ENCODE data around the gene CA7.
A peak's percentile ranks its signal among the peaks of the same experiment; 100 is the strongest.

The CA7 gene

DNA sequence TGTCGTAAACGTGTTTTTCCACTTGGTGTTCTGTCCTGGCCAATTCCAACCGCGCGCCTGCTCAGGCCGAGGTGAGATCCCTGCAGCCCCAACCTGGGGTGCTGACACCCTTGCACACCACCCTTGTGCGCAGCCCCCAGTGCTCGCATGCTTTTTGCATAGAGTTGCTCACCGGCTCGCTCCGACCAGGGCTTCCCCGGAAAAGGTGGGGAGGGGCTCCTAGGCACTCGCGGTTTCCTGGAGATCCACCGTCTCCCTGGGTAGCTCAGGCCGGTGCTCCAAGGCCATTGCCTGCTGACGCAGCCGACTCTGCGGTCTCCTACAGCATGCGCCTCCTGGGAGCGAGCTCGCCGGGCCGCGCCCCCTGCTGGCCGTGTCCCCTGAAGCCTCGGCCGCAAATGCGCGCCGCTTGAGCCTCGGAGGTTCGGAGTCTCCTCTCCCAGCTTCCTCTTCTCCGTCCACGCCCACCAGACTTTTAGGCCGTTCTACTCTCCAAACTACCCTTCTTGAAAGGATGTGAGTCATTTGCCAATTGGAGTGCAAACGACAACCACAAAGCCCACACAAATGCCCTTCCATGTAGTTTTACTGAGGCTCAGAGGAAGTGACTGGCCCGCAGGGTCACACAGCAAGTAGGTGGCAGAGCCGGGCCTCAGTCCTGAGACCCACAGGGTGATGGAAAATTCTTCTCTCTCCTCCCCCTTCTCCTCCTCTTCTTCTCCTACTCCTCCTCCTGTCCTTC lies 28.9 kb downstream of the CA7 start:
- peak; percentile 77 to 78 for DNase-seq (ENCODE audit: low read depth in 2 of 2, low spot score in 1 of 2)

DNA sequence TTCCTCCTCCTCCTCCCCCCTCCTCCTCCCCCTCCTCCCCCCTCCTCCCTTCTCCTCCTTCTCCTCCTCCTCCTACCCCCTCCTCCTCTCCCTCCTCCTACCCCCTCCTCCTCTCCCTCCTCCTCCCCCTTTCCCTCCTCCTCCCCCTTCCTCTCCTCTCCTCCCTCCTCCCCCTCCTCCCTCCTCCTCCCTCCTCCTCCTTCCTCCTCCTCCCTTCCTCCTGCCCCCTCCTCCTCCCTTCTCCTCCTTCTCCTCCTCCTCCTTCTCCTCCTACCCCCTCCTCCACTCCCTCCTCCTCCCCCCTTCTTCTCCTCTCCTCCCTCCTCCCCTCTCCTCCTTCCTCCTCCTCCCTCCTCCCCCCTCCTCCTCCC lies 29.5 kb downstream of the CA7 start:
- no peak for DNase-seq (ENCODE audit: low read depth in 2 of 2, low spot score in 1 of 2)

DNA sequence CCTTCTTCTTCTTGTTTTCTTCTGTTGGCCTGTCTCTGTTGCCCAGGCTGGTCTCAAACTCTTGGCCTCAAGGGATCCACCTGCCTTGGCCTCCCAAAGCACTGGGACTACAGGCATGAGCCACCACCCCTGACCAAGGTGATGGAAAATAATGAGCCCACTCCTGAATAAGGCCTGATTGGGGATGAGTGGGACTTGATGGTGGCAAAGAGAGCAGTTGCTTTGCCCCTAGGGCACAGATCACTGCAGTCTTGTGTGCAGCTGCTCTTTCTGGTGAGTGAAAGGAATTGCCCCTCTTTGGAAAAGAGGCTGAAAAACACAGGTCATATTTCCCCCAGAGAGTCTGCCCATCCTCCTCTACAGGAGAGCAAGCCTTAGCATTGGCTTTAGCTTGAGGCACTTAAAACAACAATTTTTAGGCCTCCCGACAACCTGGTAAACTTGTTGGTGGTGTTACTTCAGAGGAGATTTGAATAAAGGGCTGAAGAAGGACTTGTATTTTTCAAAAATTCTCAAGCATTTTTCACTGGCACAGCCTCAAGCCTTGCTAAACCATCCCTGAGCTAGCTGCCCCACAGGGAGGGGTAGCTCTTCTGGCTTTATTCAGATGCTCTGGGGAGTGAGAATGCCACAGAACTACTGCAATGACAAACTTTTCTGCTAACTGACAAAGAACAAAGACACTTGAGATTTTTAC lies 30.0 kb downstream of the CA7 start:
- no peak for DNase-seq (ENCODE audit: low read depth in 2 of 2, low spot score in 1 of 2)

DNA sequence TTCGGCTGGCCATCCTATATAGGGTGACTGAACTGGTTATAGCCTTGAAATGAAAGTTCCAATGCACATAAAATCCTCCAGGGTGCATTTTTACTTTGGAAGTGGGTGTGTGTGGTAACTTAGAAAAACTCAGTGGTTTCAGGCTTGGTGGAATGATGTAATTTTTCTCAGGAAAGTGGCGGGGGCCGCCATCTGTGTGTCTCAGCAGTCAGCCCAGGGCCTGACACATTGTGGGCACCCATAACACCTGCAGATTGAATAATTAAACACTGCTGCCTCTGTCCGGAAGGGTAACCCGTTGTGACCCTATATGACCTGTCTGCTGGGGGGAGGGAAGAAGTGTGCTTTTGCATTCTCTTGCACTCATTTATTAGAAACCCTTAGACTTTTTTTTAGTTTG lies 33.9 kb downstream of the CA7 start:
- no peak for DNase-seq (ENCODE audit: low read depth in 2 of 2, low spot score in 1 of 2)

DNA sequence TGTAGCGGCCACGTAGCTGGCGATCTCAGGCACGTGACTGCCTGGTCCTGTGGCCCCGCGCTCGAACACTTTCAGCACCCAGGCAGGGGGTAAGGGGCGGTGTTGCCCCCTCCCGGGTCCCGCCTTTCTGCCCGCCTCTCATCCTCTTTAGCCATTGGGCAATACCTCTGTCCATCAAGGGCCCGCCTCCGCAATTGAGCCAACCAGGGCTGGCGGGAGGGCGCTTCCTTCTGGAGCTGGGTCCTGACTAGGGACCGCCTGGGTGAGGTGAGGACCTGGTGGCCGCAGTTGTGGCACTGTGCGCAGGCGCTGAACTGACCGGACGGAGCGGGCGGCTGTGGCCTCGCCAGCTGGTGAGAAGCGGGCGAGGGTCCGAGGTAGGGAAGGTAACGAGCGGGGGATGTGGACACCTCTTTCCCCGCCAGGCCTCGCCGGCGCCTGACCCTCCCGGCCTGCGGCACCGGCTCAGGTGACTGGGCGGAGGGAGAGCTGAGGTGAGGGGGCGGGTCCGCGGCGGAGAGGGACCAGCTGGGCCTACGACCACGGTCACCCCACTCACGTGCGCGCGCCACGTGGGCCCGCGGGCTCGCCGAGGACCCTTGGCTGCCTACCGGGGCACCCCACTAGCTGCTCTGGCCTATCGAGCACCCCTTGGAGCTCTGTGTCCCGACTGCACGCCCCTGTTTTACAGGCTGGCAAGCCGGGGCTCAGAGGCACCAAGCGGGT lies 36.2 kb downstream of the CA7 start, which contains the start of gene PDP2:
Gene PDP2 (plus strand): TSS at position 228 of the 726 bp plus-strand sequence. CDS start 3,770 bp downstream, outside the sequence.
- DNase-seq (ENCODE audit: low read depth in 2 of 2, low spot score in 1 of 2): peak; percentile 67 to 80

DNA sequence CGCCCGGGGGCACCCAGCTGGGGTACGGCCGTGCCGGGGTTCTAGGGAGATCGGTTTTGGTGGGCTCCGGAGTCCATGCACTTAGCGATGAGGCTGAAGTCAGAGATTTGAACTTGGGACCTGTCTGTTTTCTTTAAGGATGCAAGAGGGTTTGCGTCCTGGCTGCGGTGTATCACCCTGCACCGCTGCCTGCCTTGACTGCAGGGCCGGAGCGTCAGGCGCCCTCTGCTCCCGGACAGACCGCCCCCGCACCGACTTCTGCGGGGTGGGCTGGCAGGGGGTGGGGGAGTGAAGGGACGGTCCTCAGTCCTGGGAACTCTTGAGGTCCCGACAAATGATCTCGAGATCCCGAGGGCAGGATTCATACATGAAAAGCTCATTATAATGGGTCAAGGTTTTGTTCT lies 36.8 kb downstream of the CA7 start:
- DNase-seq (ENCODE audit: low read depth in 2 of 2, low spot score in 1 of 2): no peak

DNA sequence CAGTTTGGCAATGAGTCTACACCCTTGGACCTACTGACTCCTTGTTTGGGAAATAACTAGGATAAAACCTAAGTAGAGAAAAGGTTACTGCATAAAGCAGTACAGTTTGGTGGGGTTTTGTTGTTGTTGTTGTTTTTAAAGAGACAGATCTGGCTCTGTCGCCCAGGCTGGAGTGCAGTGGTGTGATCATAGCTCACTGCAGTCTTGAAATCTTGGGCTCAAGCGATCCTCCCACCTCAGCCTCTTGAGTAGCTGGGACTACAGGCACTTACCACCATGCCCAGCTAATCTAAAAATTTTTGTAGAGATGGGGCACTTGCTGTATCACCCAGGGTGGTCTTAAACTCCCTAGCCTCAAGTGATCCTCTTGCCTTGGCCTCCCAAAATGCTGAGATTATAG lies 37.3 kb downstream of the CA7 start:
- DNase-seq (ENCODE audit: low read depth in 2 of 2, low spot score in 1 of 2): no peak

DNA sequence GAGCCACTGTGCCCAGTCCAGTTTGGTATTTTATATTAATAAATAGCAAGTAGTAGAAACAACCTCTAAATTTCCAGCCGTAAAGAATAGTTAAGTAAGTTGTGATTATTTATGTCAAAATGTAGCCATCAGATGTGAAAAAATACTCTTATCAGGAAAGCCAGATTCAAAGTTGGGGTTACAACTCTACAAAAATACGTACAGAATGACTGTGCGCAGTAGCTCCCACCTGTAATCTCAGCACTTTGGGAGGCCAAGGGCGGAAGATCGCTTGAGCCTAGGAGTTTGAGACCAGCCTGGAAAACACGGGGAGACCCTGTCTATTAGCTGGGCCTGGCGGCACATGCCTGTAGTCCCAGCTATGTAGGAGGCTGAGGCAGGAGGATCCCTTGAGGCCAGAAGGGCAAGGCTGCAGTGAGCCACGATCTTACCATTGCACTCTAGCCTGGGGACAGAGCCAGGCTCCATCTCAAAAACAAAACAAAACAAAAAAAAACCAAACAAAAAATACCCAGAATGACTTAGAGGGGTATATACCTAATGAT lies 37.8 kb downstream of the CA7 start:
- no peak for DNase-seq (ENCODE audit: low read depth in 2 of 2, low spot score in 1 of 2)

DNA sequence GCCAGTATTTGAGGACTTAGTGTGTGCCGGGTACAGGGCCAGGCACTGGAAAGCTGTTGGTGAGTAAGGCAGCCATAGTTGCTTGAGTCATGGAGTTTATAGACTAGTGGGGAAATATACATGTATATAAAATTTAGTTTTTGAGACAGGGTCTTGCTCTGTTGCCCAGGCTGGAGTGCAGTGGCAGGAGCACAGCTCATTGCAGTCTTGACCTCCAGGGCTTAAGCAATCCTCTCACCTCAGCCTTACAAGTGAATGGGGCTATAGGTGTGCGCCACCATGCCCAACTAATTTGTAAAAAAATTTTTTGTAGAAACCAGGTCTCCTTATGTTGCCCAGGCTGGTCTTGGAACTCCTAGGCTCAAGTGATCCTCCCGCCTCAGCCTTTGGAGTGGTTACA lies 38.5 kb downstream of the CA7 start:
- no peak for DNase-seq (ENCODE audit: low read depth in 2 of 2, low spot score in 1 of 2)

DNA sequence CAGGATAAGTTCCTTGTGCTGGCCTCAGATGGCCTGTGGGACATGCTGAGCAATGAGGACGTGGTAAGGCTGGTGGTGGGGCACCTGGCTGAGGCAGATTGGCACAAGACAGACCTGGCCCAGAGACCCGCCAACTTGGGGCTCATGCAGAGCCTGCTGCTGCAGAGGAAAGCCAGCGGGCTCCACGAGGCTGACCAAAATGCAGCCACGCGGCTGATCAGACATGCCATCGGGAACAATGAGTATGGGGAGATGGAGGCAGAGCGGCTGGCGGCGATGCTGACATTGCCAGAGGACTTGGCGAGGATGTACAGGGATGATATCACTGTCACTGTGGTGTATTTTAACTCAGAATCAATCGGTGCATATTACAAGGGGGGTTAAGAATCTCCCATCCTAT lies 41.3 kb downstream of the CA7 start:
- DNase-seq (ENCODE audit: low read depth in 2 of 2, low spot score in 1 of 2): no peak

DNA sequence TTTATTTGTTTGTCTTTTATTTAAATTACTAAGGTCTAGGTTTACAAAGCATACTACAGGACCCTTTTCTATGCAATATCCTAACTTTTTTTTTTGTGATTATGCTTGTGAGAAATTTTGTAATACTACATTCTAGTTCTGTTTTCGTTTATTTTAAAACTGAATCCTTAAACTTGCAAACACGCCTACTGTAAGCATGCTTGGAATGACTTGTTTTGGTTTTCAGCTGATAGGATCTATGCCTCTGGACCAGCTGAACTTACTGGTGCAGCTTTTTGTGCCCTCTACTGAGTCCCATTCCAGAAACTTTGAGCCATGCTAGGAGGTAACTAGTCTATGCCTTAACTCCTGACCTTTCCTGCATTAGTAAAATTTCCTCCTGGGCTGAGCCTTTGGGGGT lies 42.1 kb downstream of the CA7 start:
- no peak for DNase-seq (ENCODE audit: low read depth in 2 of 2, low spot score in 1 of 2)

DNA sequence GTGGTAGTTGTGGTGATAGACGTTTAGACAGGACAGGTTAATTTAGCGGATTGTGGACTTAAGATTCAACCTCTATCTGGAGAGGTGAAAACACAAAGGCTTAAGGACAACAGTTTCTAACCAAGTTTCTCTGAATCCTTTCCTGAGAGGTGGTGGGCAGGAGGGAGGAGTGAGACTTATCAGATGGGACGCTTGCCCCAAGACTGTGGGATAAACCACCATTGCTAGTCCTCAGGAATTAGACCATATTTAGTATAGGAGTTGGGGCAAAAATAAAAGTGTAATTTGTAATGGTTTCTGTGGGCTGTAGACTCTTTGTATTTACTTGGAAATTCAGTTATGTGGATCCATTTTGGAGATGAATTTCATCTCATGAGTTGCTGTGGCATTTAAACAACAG lies 42.7 kb downstream of the CA7 start:
- no peak for DNase-seq (ENCODE audit: low read depth in 2 of 2, low spot score in 1 of 2)

DNA sequence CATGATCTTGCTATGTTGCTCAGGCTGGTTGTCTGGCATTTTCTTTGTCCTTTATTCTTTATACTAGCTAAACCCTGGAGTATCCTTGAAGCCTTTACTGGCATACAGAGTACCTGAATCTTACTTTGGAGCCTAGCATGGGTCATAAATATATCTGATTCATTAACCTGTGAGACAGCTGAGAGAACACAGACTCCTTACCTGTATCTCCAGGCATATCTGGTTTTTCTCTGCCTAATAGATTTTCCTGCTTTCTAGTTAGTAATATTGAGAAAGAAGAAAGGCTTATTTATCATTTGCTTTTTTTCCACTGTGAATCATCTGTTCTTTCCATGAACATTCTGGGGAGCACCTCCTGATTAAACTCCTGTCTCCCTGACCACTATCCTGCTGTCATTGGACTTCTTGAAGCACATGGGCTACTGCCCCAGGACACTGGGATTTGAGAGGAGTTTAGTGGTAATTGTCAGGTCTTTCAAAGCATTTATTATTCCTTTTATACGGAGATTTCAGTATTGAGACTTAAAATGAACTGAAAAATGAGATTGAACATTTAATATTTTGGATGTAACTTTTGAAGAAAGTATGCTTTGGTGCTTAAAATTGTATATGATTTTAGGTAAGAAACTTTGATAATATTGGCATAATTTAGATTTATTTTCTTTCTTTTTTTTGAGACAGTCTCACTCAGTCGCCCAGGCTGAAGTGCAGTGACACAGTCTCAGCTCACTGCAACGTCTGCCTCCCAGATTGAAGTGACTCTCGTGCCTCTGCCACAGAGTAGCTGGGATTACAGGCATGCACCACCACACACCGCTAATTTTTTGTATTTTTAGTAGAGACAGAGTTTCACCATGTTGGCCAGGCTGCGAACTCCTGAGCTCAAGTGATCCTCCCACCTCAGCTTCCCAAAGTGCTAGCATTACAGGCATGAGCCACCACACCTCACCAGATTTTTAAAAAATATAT lies 44.7 kb downstream of the CA7 start:
- DNase-seq (ENCODE audit: low read depth in 2 of 2, low spot score in 1 of 2): no peak

DNA sequence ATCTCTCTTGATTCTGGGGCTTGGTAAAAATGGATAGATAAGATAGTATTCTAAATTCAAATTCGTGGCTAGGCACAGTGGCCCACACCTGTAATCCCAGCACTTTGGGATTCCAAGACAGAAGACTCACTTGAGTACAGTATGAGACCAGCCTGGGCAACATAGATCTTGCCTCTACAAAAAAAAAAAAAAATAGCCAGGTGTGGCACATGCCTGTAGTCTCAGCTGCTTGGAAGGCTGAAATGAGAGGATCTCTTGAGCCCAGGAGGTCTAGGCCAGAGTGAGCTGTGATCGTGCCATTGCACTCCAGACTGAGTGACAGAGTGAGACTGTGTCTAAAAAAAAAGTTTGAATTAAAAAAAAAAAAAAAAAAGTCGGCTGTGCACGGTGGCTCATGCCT lies 45.4 kb downstream of the CA7 start:
- DNase-seq (ENCODE audit: low read depth in 2 of 2, low spot score in 1 of 2): no peak

DNA sequence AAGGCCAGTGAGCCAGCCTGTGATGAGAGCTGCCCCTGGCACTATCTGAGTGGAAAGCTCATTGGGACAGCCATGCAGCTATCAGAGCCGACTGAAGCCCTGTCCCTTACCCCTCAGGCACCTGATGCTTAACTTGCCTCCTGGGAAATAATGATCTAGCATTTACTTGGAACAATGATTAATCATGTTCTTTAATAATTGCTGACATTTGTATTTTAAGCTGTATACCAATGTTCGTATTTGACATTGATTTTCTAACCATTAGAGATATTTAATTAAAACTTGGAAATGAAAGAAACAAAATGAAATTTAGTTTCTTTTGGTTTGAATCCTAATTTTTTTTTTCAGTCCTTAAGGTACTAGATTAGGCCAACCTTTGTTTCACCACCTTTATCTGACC lies 46.6 kb downstream of the CA7 start:
- DNase-seq (ENCODE audit: low read depth in 2 of 2, low spot score in 1 of 2): no peak

DNA sequence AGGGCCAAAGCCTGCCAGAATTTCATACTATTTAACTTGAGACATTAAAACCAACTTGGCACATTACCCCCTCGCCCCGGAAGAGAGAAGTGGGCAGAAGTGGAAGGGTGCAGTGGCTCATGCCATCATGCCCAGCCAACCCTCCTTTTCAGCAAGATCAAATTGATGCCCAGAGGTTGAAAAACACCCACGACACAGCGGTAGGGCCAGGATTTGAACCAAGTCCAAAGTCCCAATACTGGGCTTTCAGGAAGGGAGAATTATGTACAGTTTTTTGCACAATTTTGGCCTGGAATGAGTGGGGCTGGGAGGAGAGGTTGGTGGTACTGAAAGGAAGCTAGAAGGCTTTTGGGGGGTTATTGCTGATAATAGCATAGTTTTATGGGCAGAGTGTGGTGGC lies 47.1 kb downstream of the CA7 start:
- no peak for DNase-seq (ENCODE audit: low read depth in 2 of 2, low spot score in 1 of 2)

DNA sequence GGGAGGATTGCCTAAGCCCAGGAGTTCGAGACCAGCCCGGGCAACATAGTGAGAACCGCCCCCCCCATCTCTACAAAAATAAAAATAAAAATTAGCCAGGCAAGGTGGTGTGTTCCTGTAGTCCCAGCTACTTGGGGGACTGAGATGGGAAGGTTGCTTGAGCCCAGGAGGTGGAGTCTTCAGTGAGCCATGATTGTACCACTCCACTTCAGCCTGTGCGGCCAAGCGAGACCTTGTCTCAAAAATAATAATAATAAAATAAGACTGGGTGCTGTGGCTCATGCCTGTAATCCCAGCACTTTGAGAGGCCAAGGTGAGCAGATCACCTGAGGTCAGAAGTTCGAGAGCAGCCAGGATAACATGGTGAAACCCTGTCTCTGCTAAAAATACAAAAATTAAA lies 47.6 kb downstream of the CA7 start:
- DNase-seq (ENCODE audit: low read depth in 2 of 2, low spot score in 1 of 2): no peak

DNA sequence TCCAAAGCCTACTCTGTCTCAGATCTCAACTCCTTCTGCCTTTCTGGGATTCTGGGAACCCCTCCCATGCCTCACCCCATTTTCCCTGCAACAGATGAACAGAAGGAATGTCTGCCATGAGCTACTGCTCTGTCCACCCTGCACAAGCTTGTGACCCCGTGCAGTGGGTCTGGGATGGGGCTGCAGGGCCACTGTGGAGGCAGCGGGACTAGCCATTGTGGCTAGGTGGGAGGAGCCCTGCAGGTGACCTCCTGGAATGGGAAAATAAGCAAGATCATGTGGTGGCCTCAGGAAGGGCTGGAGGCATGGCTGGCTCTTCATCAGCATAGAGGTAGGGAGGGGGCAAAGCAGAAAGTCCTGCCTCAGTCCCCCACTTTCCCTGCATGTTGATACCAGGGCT lies 49.8 kb downstream of the CA7 start:
- DNase-seq (ENCODE audit: low read depth in 2 of 2, low spot score in 1 of 2): no peak

DNA sequence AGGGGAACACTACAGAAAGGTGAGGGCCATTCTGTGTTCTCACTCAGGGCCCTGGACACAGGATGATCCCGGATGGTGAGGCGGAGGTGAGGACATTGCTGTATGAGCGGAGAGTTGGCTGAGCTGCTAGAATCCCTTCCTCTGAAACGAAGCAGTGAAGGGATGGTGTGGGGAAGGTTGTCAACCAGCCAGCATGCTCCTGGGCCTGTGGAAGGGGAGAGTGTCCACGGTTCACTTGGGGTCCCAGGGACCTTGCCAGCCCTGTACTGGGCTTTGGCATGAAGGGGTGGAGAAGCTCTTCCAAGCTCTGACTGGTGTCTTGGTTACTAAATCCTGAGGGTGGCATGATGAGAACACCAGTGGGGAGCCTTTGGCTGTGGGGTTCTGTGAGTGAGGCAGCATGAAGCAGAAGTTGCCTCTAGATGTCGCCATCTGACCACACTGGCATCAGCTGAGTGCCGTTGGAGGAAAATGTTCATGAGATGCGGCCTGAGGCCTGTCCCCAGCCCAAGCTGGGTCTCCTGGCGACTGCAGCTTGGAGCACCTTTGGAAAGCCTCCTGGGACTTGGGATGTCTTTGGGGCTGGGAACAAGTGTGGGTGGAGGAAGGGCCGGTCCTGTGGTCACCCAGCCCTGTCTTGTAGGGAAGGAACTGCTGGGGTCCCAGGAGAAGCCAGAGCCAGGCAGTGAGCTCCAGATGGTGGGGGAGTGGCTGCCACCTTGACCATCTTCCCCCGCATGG lies 50.9 kb downstream of the CA7 start:
- no peak for DNase-seq (ENCODE audit: low read depth in 2 of 2, low spot score in 1 of 2)

DNA sequence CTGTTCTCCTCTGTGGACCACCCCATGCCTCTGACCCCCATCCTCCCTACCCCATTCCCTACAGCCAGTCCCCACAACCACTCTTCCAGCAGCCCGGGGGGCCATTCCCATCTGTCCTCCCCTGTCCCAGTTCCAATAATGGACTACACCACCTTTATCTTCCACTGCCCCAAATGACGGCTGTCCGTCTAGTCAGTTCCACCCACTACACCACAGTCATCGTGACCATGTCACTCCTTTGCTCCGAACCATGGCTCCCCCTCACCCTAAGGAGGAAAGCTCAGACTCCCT lies 51.4 kb downstream of the CA7 start:
- DNase-seq (ENCODE audit: low read depth in 2 of 2, low spot score in 1 of 2): no peak

Measured in stimulated activated CD8-positive, alpha-beta memory T cell treated with anti-CD3 and anti-CD28 coated beads, Interleukin-4, amount 100 ng/mL, for 1 hour (primary cell).